Middle frontal gyrus (tissue), 1 donor: ENCODE results near the gene CMTM8.
"Not testable (repeated sequence)": the region's sequence is repeated elsewhere in the genome, so short reads cannot be mapped to it uniquely, and the experiment has no call there.

ENCODE experiments used
- DNase-seq: peaks from one replicate; pipeline ENCODE4 v3.0.0-alpha.2; 2015; ENCODE audit warnings: low spot score; ENCODE audit errors: extremely low spot score

Gene CMTM8

GRCh38 chr3:32374788-32375595, 136.5 kb downstream of the CMTM8 start:
- peak; percentile 24 for DNase-seq

- DNase-seq: no peak
Observed at GRCh38 chr3:32375596-32375930, 137.1 kb downstream of the CMTM8 start.

GRCh38 chr3:32376115-32376514, 137.6 kb downstream of the CMTM8 start:
- peak; percentile 15 for DNase-seq

- DNase-seq: no peak
Observed at GRCh38 chr3:32379831-32380500, 141.5 kb downstream of the CMTM8 start.

- no peak for DNase-seq
Observed at GRCh38 chr3:32381922-32382321, 143.4 kb downstream of the CMTM8 start.

- DNase-seq: no peak
Observed at GRCh38 chr3:32383136-32383711, 144.7 kb downstream of the CMTM8 start.

GRCh38 chr3:32384938-32385337, 146.5 kb downstream of the CMTM8 start:
- DNase-seq: no peak

GRCh38 chr3:32387512-32387911, 149.0 kb downstream of the CMTM8 start:
- DNase-seq: no peak

GRCh38 chr3:32389577-32389976, 151.1 kb downstream of the CMTM8 start:
- DNase-seq: not testable (repeated sequence)

GRCh38 chr3:32391643-32392535, 153.4 kb downstream of the CMTM8 start, which contains the start of gene CMTM7:
Gene CMTM7, plus strand, starts transcription at chr3:32391853. Its CDS starts 54 bp downstream, at chr3:32391907.
- DNase-seq: no peak

- DNase-seq: no peak
Observed at GRCh38 chr3:32392536-32393302, 154.2 kb downstream of the CMTM8 start.

GRCh38 chr3:32395496-32395895, 157.0 kb downstream of the CMTM8 start:
- DNase-seq: no peak

- DNase-seq: no peak
Observed at GRCh38 chr3:32397941-32398340, 159.5 kb downstream of the CMTM8 start.

GRCh38 chr3:32398531-32398930, 160.1 kb downstream of the CMTM8 start:
- no peak for DNase-seq

- no peak for DNase-seq
Observed at GRCh38 chr3:32399030-32399620, 160.6 kb downstream of the CMTM8 start.

- no peak for DNase-seq
Observed at GRCh38 chr3:32401126-32401525, 162.6 kb downstream of the CMTM8 start.

- peak; percentile 61 for DNase-seq
Observed at GRCh38 chr3:32401556-32402081, 163.1 kb downstream of the CMTM8 start.

- no peak for DNase-seq
Observed at GRCh38 chr3:32403663-32404062, 165.2 kb downstream of the CMTM8 start.

GRCh38 chr3:32404714-32405113, 166.2 kb downstream of the CMTM8 start:
- no peak for DNase-seq

- DNase-seq: no peak
Observed at GRCh38 chr3:32405155-32405554, 166.7 kb downstream of the CMTM8 start.
